SIG-M5 treated with dmso at 0.1 percent for 504 hours (cell line): ENCODE measurements around the gene SLIRP.
"Not testable (repeated sequence)": the region's sequence is repeated elsewhere in the genome, so short reads cannot be mapped to it uniquely, and the experiment has no call there.

Experiments used
- DNase-seq: peaks from one replicate; lab custom pipeline; 2025; ENCODE audit not compliant: unreplicated experiment; lab: John Stamatoyannopoulos, UW

The SLIRP gene

DNA sequence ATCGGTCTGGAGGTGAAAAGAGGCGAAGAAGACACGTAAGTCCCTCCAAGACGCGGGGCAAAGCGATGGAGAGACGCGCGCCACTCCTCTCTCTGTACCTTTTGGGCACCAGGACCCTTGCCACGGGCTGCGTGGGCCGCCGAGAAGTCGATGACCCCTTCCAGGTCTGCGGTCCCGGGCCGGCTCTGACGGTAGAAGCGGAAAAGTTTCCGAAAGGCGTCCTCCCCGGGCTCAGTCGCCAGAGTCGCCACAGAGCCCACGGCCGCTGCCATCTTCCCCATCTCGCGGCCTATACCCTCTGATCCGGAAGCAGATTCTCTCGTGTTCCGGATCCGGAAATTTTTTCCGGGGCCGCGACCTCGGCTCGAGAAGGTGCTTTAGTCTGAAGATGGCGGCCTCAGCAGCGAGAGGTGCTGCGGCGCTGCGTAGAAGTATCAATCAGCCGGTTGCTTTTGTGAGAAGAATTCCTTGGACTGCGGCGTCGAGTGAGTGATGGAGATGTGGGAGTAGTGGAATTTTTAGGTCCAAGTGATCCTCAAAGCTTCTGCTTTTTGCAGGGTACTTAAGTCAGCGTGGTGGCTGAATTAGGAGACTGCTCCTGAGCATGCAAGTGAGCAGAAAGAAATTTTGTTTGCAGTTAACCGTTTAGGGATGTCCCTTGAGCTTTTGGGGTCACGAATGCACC, at the start of gene SLIRP, which contains the start of gene ALKBH1:
Gene SLIRP, plus strand, starts transcription at position 380 of the 685 bp plus-strand sequence. Its CDS starts 9 bp downstream, at position 389.
Gene ALKBH1, minus strand, starts transcription at position 300 of the 685 bp plus-strand sequence. Its CDS starts 19 bp downstream, at position 281.
- DNase-seq: peak; percentile 84

DNA sequence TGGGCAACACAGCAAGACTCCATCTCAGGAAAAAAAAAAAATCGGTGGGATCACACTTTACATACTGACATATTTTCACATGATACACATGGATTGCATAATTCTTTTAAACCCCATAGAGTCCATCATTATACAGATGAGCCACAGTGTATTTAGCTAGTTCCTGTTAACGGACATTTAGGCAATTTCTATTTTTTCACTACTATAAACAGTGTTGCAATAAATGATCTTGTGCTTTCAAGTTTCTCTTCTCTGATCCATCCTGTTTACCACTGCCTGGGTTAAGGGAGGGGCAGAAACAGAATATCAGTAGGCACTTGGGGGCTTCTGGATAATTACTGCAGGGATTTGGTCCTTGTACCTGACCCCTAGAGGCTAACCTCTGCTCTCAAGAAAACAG, 48.1 kb upstream of the SLIRP start:
- peak; percentile 96 for DNase-seq

DNA sequence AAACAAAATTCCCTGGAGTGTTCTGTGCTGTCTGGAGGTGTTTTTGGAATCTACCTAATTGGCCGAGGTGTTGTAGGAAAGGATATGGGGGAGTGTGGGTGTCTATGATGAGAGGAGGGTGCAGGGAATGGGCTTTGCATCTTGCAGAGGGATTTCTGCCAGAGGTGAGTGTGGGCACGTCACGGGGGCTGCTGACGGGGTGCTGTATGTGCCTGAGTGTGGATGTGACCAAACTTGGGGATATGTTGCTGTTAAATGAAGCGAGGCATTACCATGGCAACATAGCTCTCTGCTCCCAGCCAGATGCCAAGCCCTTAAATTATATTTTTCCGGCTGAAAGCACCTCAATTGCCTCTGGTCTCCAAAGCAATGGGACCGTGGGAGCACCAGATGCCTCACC, 47.1 kb upstream of the SLIRP start:
- DNase-seq: no peak

DNA sequence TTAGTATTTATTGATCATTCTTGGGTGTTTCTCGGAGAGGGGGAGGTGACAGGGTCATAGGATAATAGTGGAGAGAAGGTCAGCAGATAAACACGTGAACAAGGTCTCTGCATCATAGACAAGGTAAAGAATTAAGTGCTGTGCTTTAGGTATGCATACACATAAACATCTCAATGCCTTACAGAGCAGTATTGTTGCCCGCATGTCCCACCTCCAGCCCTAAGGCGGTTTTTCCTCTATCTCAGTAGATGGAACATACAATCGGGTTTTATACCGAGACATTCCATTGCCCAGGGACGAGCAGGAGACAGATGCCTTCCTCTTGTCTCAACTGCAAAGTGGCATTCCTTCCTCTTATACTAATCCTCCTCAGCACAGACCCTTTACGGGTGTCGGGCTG, 46.3 kb upstream of the SLIRP start:
- not testable (repeated sequence) for DNase-seq

DNA sequence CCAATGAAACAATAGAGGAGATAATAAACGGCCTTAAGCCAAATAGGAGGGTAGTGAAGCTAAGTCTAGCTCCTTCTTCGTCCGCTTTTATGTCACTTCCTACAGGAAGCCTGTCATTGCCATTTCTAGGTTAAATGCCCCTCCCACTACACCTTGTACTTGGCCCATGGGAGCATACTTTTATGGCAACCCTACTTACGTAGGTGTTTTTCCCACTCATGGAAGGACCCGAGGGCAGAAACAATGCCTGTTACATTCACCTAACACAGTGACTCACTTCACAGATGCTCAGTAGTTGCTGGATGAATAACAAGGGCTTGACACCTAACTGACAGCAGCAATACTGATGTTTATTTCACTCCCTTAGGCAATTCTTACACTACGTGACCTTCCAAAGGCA, 44.6 kb upstream of the SLIRP start:
- DNase-seq: no peak

DNA sequence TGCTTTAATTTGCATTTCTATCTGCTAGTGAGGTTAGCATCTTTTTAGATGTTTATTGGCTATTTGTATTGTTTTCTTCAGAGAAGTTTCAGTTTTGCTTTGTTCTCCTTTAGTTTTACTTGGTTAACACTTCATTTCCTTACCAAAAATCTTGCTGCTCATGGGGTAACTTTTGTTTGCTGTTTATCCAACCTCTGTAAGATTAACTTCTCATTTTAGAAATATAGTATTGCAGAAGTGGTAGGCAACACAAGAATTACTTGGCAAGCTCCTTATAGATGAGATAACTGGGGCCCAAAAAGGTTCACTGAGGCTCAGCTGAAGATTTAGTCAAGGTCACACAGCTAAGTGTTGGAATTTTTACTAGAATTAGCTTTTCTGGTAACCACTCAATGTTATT, 40.6 kb upstream of the SLIRP start:
- peak; percentile 13 for DNase-seq

DNA sequence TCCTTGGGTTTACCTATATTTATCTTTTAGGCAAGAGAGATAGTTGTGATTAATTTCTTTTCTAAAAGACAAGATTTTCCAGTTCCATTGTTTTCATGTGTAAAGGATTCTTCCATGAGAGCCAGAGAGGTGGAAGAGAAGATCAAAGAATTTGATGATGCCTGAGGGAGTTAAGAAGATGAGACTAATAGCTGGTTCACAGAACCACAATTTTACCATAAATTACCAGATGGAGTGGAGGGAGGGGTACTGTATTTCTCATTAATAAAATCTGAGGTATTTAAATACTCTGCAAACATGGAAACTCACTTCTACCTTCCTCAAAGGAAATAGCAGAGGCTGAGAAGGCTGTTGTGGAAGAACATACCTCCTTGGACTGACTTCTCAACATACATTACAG, 34.7 kb upstream of the SLIRP start:
- no peak for DNase-seq

DNA sequence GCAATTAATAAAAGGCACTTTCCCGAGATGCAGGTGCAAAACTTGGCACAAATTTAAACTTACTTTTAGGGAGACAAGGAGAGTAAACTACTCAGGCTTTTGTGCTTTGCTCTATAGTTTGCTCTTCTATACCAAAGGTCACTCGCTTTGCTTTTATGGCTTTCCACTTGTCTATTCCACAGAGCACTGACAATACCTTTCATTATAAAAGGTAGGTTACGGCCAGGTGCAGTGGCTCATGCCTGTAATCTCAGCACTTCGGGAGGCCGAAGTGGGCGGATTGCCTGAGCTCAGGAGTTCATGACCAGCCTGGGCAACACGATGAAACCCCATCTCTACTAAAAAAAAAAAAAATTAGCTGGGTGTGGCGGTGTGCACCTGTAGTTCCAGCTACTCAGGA, 33.0 kb upstream of the SLIRP start:
- DNase-seq: no peak

DNA sequence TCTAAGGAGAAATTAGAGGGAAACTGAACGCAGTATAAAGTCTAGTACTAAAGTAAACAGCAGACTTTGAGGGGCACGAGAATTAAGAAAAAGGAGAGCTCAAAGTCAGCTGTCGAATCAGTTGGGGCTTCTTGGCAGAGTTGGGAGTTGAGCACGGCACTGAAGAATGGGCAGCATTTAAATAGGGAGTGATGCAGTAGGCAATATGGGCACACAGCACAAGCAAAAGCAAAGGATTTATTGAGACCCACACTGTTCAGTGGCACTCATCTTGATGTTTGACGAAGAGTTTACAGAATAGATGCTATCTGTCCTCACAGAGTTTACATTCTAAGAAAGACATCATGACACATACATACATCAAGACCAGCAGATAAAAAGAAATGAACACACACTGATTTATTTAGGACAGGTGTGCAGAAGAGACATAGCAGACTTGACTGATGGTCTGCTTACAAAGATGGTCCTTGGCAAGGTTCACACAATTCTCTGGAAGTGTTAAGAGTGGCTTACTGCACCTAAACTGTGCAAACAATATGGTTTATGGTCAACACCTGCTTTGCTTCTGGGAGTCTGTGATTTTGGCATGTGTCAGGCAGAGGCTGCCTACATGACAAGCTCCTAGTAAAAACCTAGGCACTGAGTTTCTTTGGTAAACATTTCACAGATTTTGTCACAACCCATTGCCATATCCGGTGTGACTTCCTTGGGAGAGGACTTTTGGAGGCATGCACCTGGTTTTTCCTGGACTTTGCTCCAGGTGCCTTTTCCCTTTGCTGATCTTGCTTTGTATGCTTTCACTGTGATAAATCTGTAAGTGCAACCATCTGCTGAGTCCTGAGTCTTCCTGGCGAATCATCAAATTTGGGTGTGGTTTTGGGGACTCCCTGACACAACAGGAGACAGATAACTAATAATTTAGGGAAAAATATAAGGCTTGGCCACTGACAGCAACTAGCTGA, 26.4 kb upstream of the SLIRP start:
- DNase-seq: no peak

DNA sequence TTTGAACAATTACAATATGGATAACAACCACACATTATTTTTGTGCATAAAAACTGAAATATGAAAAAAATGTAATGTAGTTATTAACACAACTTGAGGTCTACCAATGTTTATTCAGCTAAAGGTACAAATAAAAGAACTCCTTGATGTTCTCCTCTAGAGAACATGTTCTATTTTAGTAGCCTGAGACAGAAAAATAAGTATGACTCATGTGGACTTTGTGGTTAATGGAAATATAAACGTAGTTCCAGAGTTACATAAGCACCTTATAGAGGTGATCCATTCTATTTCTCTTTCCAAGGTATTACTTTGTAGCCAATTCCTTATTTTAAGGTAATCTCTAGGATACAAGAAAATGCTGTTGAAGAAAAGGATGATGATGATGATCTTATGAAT, 25.7 kb upstream of the SLIRP start:
- no peak for DNase-seq

DNA sequence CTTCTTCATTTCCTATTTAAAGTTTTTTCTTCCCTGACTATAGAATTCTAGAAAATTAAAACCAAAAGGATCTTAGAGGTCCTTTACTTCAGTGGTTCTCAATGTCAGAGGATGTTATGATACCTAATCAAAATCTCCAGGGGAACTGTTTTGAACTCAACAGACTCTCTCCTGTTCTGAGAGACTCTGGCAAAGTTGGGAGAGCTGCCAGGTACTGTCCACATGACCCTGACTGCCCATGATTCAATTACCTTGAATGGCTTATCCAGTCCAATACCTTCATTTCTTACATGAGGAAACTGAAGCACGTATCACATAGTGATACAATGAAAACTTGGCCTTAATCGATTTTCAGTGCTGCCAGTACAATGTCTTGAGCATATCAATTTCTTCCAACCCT, 16.6 kb upstream of the SLIRP start:
- DNase-seq: no peak

DNA sequence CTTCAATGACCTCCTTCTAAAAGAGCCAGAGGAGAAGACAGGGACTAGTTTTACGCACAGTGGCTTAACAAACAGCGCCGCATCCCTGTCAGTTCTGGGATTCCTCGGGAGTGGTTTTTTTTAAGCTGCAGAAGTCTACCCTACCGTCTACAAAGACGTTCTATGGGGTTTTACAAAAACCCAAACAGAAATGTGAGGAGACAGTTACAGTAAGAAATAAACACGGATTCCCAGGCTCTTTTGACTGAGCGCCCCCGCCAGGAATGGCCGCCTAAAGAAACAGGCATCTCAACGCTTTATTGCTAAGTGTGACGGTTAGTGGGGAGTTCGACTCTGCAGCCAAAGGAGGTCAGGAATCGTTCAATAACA, 564 bp upstream of the SLIRP start:
- peak; percentile 37 for DNase-seq

DNA sequence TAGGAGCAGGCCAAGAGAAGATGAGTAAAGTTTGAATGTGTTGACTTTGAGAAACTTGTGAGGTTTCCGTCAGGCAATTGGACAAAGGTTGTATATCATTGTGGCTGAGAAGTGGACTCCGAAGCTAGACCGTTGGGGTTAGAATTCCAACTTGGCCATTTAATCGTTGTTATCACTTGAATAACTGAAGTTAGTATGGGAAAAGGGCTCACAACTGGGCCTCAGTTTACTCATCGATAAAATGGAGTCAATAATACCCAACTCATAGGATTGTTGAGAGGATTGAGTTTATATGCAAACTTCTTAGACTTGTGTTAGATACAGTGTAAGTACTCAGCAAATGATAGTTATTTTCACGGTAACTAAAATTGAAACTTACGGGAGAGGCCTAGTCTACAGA, 846 bp downstream of the SLIRP start:
- no peak for DNase-seq

DNA sequence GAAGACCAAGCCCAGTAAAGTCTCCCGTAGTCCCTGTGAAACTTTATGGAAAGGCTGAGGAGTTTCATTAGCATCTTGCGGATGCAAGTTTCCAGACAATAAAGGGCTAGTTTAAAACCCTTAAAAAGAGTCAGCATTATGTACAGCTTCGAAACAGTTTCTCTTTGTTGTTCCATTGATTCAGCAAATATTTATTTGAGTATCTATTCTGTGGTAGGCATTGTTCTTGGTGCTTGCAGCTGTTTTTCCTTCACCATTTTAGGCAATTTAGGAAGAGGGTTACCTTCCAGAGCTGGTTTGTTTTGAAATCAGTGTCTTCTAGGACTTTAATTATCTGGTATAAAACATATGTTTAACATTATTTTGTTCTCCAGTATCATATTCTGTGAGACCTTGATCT, 1.5 kb downstream of the SLIRP start:
- DNase-seq: no peak

DNA sequence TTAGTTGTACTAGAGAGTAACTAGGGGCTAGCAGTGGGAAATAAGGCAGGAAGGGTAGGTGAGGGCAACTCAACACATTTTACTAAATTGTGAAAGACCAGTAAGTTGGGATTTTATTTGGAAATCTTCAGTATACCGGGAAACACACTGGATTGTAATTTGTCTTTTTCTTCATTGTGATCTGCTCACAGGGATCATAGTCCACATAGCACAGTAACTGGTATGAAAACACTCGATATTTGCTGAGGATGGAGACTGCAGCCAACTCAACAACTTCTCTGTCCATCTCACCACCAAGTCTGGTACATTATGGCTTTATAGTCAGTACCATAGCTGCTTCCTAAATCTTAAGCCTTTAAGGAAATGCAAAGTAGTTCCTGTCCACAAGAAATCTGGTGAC, 2.5 kb downstream of the SLIRP start:
- DNase-seq: no peak

DNA sequence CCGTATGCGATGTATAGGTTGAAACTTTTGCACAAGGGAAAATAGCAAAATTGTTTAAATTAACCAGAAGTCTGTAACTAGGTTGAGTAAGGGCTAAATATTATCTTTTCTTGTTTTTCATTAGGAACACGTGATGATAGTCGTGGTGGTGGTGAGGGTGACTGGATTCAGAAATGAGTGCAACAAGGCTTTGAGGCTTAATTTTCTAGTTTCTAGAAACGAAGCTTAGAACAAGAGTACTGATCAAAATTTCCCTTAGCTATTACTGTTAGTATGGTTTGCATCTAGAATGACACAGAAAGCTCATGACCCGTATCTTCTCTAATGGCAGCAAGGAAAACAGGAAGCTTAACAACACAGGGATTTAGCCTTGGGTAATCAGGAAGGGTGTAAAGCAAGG, 7.0 kb downstream of the SLIRP start:
- no peak for DNase-seq

DNA sequence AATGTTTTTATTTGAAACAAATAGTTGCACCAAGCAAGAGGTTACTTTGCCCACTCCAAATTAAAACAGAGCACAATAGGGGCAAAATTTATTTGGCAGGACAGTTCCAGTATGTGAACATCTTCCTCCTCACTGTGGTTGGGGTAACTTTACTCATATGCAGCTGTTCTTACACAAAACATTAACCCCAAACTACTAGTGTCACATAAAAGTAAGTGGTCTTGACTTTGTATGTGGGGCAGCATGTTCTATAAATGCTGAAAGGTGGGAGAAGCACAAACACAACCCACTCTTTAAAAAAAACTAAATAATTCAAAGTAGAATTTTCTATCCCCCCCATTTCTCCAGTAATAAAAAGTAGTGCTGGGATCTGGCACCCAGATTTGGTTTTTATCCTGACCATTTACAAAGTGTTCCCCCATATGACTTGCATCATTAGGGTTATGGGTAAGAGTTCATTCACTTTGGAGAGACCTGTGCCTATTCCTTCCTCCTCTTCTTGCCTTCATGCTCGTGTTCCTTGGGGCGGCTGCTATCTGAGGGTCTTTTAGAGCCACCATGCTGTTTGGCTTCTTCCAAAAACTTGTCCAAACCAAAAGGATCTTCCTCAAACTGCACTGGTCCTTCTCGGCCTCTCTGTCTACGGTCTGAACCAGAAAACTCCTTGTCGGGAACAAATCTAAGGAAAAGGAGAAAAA, 9.9 kb downstream of the SLIRP start:
- DNase-seq: no peak

DNA sequence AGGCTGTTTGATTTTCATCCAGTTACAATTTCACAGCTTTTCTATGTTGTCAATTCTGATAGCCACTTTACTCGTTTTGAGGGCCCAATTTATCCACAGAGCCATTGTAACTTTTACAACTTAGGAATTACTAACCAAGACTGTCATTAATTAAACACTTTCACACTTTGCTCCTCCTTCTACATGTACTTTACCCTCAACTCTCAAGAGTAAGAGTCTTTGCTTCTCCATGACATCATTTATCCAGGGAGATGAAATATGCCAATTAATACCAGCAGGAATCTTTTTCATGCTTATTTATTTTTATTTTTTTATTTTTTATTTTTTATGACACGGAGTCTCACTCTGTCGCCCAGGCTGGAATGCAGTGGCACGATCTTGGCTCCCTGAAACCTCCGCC, 13.5 kb downstream of the SLIRP start:
- no peak for DNase-seq

DNA sequence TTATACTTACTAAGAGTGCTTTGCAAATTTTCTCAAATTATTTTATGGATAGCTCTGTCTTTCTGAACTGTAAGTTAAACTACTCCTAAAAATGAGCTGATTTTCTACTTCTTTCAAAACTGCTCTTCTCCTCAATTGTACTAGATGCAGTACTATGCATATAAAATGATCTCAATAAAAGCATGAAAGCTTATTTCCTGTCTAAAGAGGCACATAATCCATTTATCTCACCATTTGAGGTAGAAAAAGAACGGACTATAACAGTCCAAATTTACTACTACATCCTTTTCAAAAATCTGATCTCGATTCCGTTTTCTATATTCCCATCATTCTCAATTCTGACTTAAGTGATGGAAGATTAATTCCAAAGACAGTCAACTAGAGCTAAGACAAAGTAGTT, 14.4 kb downstream of the SLIRP start:
- no peak for DNase-seq

DNA sequence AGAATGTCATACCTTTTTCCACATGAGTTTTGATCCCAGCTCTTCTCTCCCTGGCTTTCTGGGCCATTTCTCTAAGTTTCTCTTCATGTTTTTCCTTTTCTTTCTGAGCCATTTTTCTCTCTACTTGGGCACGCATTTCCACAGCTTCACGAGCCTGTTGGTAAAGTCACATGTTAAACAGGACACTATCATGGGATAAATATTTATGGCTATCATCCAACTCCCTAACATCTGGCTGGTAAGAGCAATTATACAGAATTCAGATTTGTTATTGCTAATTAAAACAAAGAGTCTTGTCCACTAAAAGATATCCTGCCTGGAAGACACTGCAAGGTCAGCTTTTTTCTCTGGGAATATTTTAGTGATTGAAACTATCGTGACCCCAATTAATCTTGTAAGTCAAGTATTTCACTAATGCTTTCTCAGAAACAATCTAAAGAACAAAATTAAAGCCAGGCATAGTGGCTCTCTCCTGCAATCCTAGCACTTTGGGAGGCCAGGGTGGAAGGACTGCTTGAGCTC, 23.1 kb downstream of the SLIRP start:
- DNase-seq: no peak

DNA sequence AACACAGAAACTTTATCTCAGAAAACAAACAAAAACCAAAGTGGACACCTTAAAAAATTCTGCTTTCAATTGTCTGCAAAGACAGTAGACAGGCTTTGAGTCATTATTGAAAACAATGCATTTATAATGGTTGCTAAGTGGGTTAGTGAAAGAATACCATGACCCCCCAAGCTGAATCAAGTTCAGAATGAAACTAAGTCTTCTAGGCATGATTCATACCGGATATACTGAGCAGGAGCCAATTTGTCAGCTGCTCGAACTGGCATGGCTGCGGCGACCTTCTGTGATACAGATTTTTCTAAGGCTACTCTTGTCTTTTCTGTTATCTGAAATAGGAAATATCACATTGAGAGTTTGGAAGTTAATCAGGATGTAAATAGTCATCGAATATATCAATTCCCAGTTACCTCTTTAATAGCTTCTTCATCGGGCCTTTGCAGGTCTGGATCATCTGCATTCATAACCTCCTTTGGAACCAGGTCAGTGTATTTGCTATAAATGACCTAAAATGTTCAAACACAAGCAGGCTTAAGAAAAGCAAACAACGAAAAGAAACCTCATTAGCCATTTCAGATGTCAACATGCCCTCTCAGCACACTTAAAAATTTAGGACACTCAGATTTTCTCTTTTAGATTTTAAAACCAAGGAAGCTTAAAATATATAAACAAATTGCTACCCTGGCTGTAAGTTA, 30.8 kb downstream of the SLIRP start:
- no peak for DNase-seq
